HepG2 (cell line): ENCODE data around the gene MB. TPM values are rescaled to one million over a fixed set of nuclear protein-coding genes. Genes with fewer than 3 reads are reported as not detected.

Experiments
- ATAC-seq: fragments of 200-7000 bp; cut with Tn5 transposase; 3 replicates; pipeline ENCODE4 v1.9.1; 2020; ENCODE audit warnings: mild to moderate bottlenecking, moderate library complexity
- BruUV-seq: library from RNA; stranded (reverse); fragments of 400-500 nt; replicated peaks from 2 replicates; lab custom pipeline; 2021; lab: Mats Ljungman, UMichigan
- CTCF ChIA-PET: fragments of 300-600 bp; formaldehyde crosslinking; extraction: SDS; loops from one replicate; lab custom pipeline; 2021; ENCODE audit warnings: low total read pairs, inconsistent platforms, low intra/inter-chr PET ratio; lab: Yijun Ruan, JAX
- POLR2A ChIA-PET: fragments of 350-600 bp; sonication (Branson Sonifier 250); formaldehyde crosslinking; loops from one replicate; lab custom pipeline; 2020; ENCODE audit warnings: antibody characterized with exemption, inconsistent platforms; lab: Yijun Ruan, JAX
- DNase-seq: peaks from one replicate; pipeline ENCODE4 v3.0.0-alpha.2; 2015; ENCODE audit warnings: low spot score
- FAIRE-seq: peaks from 3 replicates; lab custom pipeline; 2011; peaks lifted over from hg19 to GRCh38; lab: Jason Lieb, UNC
- H2AFZ ChIP-seq: one replicate; pipeline ENCODE4 v1.6.1; 2011; ENCODE audit warnings: low read length, inconsistent platforms
- H3K27ac ChIP-seq: fragments of 300-600 bp; 3 replicates; pipeline ENCODE4 v1.8.0; 2011; ENCODE audit warnings: mixed run types, mild to moderate bottlenecking, mixed read lengths, low read length, inconsistent platforms; ENCODE audit not compliant: insufficient read depth; ENCODE audit errors: extremely low read length
- H3K27me3 ChIP-seq, 2 experiments: fragments of 200-600 bp in 1 of 2; 2 replicates in 1 of 2; 3 replicates in 1 of 2; pipeline versions ENCODE4 v1.6.0 to v1.8.0; 2011; ENCODE audit warnings: low read length in 2 of 2, mild to moderate bottlenecking in 2 of 2, moderate library complexity in 2 of 2, inconsistent platforms in 1 of 2; ENCODE audit not compliant: insufficient read depth in 2 of 2, control insufficient read depth in 1 of 2
- H3K36me3 ChIP-seq, 2 experiments: fragments of 200-600 bp in 1 of 2; replicated peaks in 1 of 2; 2 replicates in 1 of 2; 3 replicates in 1 of 2; pipeline versions ENCODE4 v1.5.1 to v1.8.0; 2011; ENCODE audit warnings: low read length in 2 of 2, inconsistent platforms in 1 of 2; ENCODE audit not compliant: insufficient read depth in 2 of 2, control insufficient read depth in 1 of 2
- H3K4me1 ChIP-seq: 2 replicates; pipeline ENCODE4 v1.5.1; 2012; ENCODE audit warnings: low read length, inconsistent platforms; ENCODE audit not compliant: insufficient read depth
- H3K4me2 ChIP-seq: 2 replicates; pipeline ENCODE4 v1.6.0; 2011; ENCODE audit warnings: low read depth, low read length, inconsistent platforms
- H3K4me3 ChIP-seq, 3 experiments: fragments of 200-600 bp in 1 of 3; sonication (generic), shearing (Covaris generic) in 1 of 3; replicated peaks in 1 of 3; 2 replicates each; pipeline ENCODE4 v1.5.1; 2011 to 2016; ENCODE audit warnings: low read length in 3 of 3, inconsistent platforms in 2 of 3, low read depth in 2 of 3, mild to moderate bottlenecking in 2 of 3, control low read depth in 1 of 3, mixed read lengths in 1 of 3; ENCODE audit not compliant: insufficient read depth in 1 of 3
- H3K79me2 ChIP-seq: one replicate; pipeline ENCODE4 v1.6.1; 2011; ENCODE audit warnings: low read length, inconsistent platforms; ENCODE audit not compliant: insufficient read depth
- H3K9ac ChIP-seq: 2 replicates; pipeline ENCODE4 v1.6.0; 2011; ENCODE audit warnings: mild to moderate bottlenecking, low read depth, low read length, inconsistent platforms; ENCODE audit not compliant: insufficient read depth
- H3K9me3 ChIP-seq: 2 replicates; pipeline ENCODE4 v1.5.1; 2012; ENCODE audit warnings: mild to moderate bottlenecking, low read length
- H4K20me1 ChIP-seq: 2 replicates; pipeline ENCODE4 v1.6.0; 2011; ENCODE audit warnings: inconsistent platforms, mild to moderate bottlenecking, low read length, moderate library complexity; ENCODE audit not compliant: insufficient read depth
- KLF6 ChIP-seq: IDR thresholded peaks from 2 replicates; pipeline ENCODE4 v1.8.0; 2016; ENCODE audit warnings: missing biosample characterization, missing genetic modification reagents
- MTF2 ChIP-seq: sonication (generic); formaldehyde crosslinking; IDR thresholded peaks from 2 replicates; pipeline ENCODE4 v1.5.0; 2020; ENCODE audit warnings: missing genetic modification reagents, borderline replicate concordance
- NFIB ChIP-seq: sonication (generic); formaldehyde crosslinking; IDR thresholded peaks from 2 replicates; pipeline ENCODE4 v1.9.0; 2021; ENCODE audit warnings: missing genetic modification reagents, mild to moderate bottlenecking, borderline replicate concordance
- NONO ChIP-seq, 2 experiments: fragments of 450-650 bp in 1 of 2; sonication (generic) in 1 of 2; formaldehyde crosslinking in 1 of 2; IDR thresholded peaks in 1 of 2; conservative IDR thresholded peaks in 1 of 2; 2 replicates each; pipeline versions ENCODE4 v1.6.1 to v1.8.0; 2017 to 2022; ENCODE audit warnings: mild to moderate bottlenecking in 1 of 2, missing genetic modification reagents in 1 of 2, moderate library complexity in 1 of 2
- RBM39 ChIP-seq: fragments of 200-400 bp; formaldehyde crosslinking; IDR thresholded peaks from one replicate; pipeline ENCODE4 v1.6.1; 2018; ENCODE audit warnings: antibody characterized with exemption, mild to moderate bottlenecking, low read depth, low read length; ENCODE audit not compliant: poor library complexity, severe bottlenecking
- SALL1 ChIP-seq: sonication (generic); formaldehyde crosslinking; IDR thresholded peaks from 2 replicates; pipeline ENCODE4 v1.8.0; 2022; ENCODE audit warnings: mild to moderate bottlenecking, missing genetic modification reagents
- SMC3 ChIP-seq: IDR thresholded peaks from 2 replicates; pipeline ENCODE4 v1.6.1; 2011; ENCODE audit warnings: low read length, improper control_type of control experiment
- TBL1XR1 ChIP-seq: fragments of 150-350 bp; IDR thresholded peaks from 2 replicates; pipeline ENCODE4 v1.6.1; 2014; ENCODE audit warnings: borderline replicate concordance, low read length; ENCODE audit not compliant: partially characterized antibody
- U2AF1 ChIP-seq: fragments of 200-400 bp; formaldehyde crosslinking; optimal IDR thresholded peaks from 2 replicates; pipeline ENCODE3; 2017; ENCODE audit warnings: mild to moderate bottlenecking, low read depth, low read length
- XBP1 ChIP-seq: sonication (generic); formaldehyde crosslinking; IDR thresholded peaks from 2 replicates; pipeline ENCODE4 v1.5.0; 2020; ENCODE audit warnings: missing genetic modification reagents
- ZKSCAN5 ChIP-seq: sonication (generic); formaldehyde crosslinking; IDR thresholded peaks from 2 replicates; pipeline ENCODE4 v1.5.1; 2020; ENCODE audit warnings: mild to moderate bottlenecking, missing genetic modification reagents
- ZNF20 ChIP-seq: sonication (generic); formaldehyde crosslinking; IDR thresholded peaks from 2 replicates; pipeline ENCODE4 v1.4.0; 2020; ENCODE audit warnings: mild to moderate bottlenecking, moderate library complexity, missing genetic modification reagents
- ZNF234 ChIP-seq: sonication (generic); formaldehyde crosslinking; conservative IDR thresholded peaks from 2 replicates; pipeline ENCODE4 v1.5.1; 2020; ENCODE audit warnings: mild to moderate bottlenecking, missing genetic modification reagents
- ZNF460 ChIP-seq: sonication (generic); formaldehyde crosslinking; IDR thresholded peaks from 2 replicates; pipeline ENCODE4 v1.5.1; 2020; ENCODE audit warnings: missing genetic modification reagents, mild to moderate bottlenecking, borderline replicate concordance
- ZNF615 ChIP-seq: sonication (generic); formaldehyde crosslinking; IDR thresholded peaks from 2 replicates; pipeline ENCODE4 v1.5.0; 2020; ENCODE audit warnings: mild to moderate bottlenecking, missing genetic modification reagents, borderline replicate concordance
- ZSCAN12 ChIP-seq: sonication (generic); formaldehyde crosslinking; IDR thresholded peaks from 2 replicates; pipeline ENCODE4 v1.9.0; 2021; ENCODE audit warnings: mild to moderate bottlenecking, missing genetic modification reagents
- WGBS: methylation state at CpG from one replicate; pipeline ENCODE4 v1.1.6; 2017; ENCODE audit warnings: low lambda C conversion rate; 5-methylcytosine and 5-hydroxymethylcytosine counted together
- in situ Hi-C: cut with HindIII; loops from 2 replicates; pipeline ENCODE4 v1.10.0; 2017; ENCODE audit warnings: low pct_unique_long_range_greater_than_20kb; ENCODE audit not compliant: extremely low pct_ligation_motif_present
- intact Hi-C: fragments of 100-400 bp; cut with micrococcal nuclease; formaldehyde crosslinking; loops from one replicate; pipeline ENCODE4 v1.10.0; 2022; ENCODE audit not compliant: unreplicated experiment
- polyA plus RNA-seq, 8 experiments: library from polyadenylated mRNA; depleted of rRNA in 3 of 8; stranded (reverse) in 7 of 8; unstranded in 1 of 8; fragments of >200 nt; fragmentation: Illumina TruSeq in 4 of 8; extraction: Trizol in 4 of 8; gene quantifications; 2 replicates each; pipeline versions ENCODE4 v1.2.1 to v1.2.3, GENCODE V29; 2011 to 2016; ENCODE audit warnings: low read depth in 4 of 8, missing spikeins in 1 of 8, mixed read lengths in 1 of 8; ENCODE audit not compliant: insufficient read depth in 1 of 8
- total RNA-seq, 5 experiments: library from RNA; depleted of rRNA; stranded (reverse); fragments of >200 nt; fragmentation: Illumina TruSeq; extraction: Trizol; gene quantifications; 2 replicates each; pipeline ENCODE4 v1.2.3, GENCODE V29; 2016; ENCODE audit warnings: low read depth in 1 of 5
- TF ChIP-seq, protein P1 (sequence below): sonication (generic); formaldehyde crosslinking; IDR thresholded peaks from 2 replicates; pipeline ENCODE4 v1.4.0; 2020; ENCODE audit warnings: mild to moderate bottlenecking, missing genetic modification reagents
- TF ChIP-seq, protein P2 (sequence below): sonication (generic); formaldehyde crosslinking; IDR thresholded peaks from 2 replicates; pipeline ENCODE4 v1.5.1; 2020; ENCODE audit warnings: mild to moderate bottlenecking, missing genetic modification reagents, borderline replicate concordance
- TF ChIP-seq, protein P3 (sequence below): sonication (generic); formaldehyde crosslinking; IDR thresholded peaks from 2 replicates; pipeline ENCODE4 v1.5.0; 2020; ENCODE audit warnings: mild to moderate bottlenecking, missing genetic modification reagents

Gene MB
- total and polyA plus RNA-seq, 2 of the 13 experiments (the other 11 are each of a cell fraction or from before 2014, with no cell fraction given) = 0.07 TPM; not detected in 1

DNA sequence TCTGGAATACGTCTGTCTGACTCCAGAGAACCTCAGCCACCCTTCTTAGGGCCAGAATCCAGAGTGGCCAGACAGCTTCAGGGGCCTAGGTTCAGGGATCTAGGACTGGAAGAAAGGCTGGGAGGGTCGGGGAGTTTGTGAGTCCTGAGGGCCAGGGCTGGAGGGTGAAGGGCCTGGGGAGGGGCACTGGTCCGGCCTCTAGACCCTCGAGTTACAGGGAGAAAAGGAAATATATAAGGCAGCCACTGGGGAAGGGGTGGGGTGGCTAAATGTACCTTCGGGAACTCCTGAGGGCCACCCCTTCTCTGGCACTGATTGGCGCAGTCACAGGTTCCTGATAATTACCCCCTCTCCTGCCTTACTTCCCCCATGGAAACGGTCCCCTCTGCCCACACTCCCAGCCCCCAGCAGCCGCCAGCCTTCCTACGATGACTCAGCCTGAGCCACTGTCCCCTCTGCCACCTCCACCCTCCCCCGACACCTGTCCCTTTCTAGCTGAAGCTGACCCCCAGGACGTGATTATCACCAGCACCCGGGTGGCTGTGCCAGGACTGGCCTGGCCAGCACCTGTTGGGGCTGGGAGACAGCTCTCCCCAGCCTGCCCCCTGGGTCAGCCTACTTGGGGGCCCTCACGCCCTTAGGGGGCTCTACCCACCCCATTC is 26.4 kb downstream of the MB start:
- H3K9ac ChIP-seq = no peak overlapping the region
- no peaks in the 10 kb centered on the region for H3K36me3 ChIP-seq
- no TSS peak for BruUV-seq
- peaks cover 29% of the 10 kb centered on the region for H3K4me1 ChIP-seq
- WGBS = 9% methylated on average over 10 of the region's 13 CpGs
- peaks cover 0 to 29% of the 10 kb centered on the region in 2 experiments; a peak in 3 of 5 replicates for H3K27me3 ChIP-seq
- in situ Hi-C loops = no loop called here
- H3K4me3 ChIP-seq = no peak overlapping the region
- no peak overlapping the region for H3K27ac ChIP-seq
- H2AFZ ChIP-seq = no peak overlapping the region
- no peak for DNase-seq
- H3K4me2 ChIP-seq = peak overlapping the region; percentile 23; the same call in 1 of the 2 replicates
- no peak for ATAC-seq
- FAIRE-seq = no peak
- H3K79me2 ChIP-seq = no peaks in the 10 kb centered on the region
- POLR2A ChIA-PET = no interaction called here
- CTCF ChIA-PET = no interaction called here
- intact Hi-C loops = no loop called here
- no peaks in the 10 kb centered on the region for H4K20me1 ChIP-seq
- no peaks in the 10 kb centered on the region for H3K9me3 ChIP-seq
- TF ChIP-seq ZNF460 (CRISPR knock-in tag) = no peak
- no peak for TF ChIP-seq SMC3
- no peak for TF ChIP-seq XBP1 (CRISPR knock-in tag)
- TF ChIP-seq ZNF20 (CRISPR knock-in tag) = no peak
- no peak for TF ChIP-seq ZNF615 (CRISPR knock-in tag)
- no peak for TF ChIP-seq SALL1 (CRISPR knock-in tag)
- no peak for TF ChIP-seq TBL1XR1
- TF ChIP-seq, protein P1, sequence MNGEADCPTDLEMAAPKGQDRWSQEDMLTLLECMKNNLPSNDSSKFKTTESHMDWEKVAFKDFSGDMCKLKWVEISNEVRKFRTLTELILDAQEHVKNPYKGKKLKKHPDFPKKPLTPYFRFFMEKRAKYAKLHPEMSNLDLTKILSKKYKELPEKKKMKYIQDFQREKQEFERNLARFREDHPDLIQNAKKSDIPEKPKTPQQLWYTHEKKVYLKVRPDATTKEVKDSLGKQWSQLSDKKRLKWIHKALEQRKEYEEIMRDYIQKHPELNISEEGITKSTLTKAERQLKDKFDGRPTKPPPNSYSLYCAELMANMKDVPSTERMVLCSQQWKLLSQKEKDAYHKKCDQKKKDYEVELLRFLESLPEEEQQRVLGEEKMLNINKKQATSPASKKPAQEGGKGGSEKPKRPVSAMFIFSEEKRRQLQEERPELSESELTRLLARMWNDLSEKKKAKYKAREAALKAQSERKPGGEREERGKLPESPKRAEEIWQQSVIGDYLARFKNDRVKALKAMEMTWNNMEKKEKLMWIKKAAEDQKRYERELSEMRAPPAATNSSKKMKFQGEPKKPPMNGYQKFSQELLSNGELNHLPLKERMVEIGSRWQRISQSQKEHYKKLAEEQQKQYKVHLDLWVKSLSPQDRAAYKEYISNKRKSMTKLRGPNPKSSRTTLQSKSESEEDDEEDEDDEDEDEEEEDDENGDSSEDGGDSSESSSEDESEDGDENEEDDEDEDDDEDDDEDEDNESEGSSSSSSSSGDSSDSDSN (CRISPR knock-in tag) = no peak
- TF ChIP-seq NFIB (CRISPR knock-in tag) = no peak
- TF ChIP-seq ZKSCAN5 (CRISPR knock-in tag) = no peak
- TF ChIP-seq, protein P2, sequence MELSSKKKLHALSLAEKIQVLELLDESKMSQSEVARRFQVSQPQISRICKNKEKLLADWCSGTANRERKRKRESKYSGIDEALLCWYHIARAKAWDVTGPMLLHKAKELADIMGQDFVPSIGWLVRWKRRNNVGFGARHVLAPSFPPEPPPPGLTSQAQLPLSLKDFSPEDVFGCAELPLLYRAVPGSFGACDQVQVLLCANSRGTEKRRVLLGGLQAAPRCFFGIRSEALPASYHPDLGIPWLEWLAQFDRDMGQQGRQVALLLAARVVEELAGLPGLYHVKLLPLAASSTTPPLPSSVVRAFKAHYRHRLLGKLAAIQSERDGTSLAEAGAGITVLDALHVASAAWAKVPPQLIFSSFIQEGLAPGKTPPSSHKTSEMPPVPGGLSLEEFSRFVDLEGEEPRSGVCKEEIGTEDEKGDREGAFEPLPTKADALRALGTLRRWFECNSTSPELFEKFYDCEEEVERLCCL (CRISPR knock-in tag) = no peak
- TF ChIP-seq KLF6 (CRISPR knock-in tag) = no peak
- TF ChIP-seq, protein P3, sequence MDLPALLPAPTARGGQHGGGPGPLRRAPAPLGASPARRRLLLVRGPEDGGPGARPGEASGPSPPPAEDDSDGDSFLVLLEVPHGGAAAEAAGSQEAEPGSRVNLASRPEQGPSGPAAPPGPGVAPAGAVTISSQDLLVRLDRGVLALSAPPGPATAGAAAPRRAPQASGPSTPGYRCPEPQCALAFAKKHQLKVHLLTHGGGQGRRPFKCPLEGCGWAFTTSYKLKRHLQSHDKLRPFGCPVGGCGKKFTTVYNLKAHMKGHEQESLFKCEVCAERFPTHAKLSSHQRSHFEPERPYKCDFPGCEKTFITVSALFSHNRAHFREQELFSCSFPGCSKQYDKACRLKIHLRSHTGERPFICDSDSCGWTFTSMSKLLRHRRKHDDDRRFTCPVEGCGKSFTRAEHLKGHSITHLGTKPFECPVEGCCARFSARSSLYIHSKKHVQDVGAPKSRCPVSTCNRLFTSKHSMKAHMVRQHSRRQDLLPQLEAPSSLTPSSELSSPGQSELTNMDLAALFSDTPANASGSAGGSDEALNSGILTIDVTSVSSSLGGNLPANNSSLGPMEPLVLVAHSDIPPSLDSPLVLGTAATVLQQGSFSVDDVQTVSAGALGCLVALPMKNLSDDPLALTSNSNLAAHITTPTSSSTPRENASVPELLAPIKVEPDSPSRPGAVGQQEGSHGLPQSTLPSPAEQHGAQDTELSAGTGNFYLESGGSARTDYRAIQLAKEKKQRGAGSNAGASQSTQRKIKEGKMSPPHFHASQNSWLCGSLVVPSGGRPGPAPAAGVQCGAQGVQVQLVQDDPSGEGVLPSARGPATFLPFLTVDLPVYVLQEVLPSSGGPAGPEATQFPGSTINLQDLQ (CRISPR knock-in tag) = no peak
- TF ChIP-seq ZSCAN12 = no peak
- TF ChIP-seq ZNF234 = no peak
- TF ChIP-seq U2AF1 = no peak
- no peak for TF ChIP-seq NONO (IDR thresholded peaks at IDR 0.05)
- no peak for TF ChIP-seq NONO (CRISPR knock-in tag; conservative IDR thresholded peaks at IDR 0.05)
- TF ChIP-seq RBM39 = no peak
- TF ChIP-seq MTF2 (CRISPR knock-in tag) = no peak
